Anterior cingulate cortex (tissue), 58 donors: ENCODE results near the gene OBSCN.
A peak's percentile ranks its signal among the peaks of the same experiment; 100 is the strongest.

Source experiments
- DNase-seq, 58 donors: peaks; one replicate each; lab custom pipeline; 2025; lab: John Stamatoyannopoulos, UW

The OBSCN gene

DNA sequence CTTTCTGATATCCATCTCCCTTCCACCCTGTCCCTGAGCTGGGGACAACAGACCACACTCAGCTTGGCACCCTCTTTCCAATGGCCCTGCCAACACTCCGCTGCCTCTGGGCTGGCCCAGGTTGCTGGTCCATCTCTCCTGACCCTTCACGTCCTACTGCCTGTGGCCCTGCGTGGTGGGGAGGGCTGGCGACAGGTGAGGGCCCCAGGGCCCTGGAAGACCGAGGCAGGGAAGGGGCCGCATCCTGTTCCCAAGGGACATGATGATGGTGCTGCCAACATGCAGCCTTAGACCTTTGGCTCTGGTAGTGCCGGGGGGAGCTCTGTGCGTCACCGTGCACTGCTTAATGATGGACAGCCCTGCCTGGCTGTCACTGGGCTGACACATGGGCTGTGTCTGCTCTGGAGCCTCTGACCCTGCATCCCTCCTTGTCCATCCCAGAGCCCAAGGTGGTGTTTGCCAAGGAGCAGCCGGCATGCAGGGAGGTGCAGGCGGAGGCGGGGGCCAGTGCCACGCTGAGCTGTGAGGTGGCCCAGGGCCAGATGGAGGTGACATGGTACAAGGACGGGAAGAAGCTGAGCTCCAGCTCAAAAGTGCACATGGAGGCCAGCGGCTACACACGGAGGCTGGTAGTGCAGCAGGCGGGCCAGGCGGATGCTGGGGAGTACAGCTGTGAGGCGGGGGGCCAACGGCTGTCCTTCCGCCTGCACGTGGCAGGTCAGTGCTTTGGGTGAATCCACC, 65.2 kb downstream of the OBSCN start:
- DNase-seq, result no peak

DNA sequence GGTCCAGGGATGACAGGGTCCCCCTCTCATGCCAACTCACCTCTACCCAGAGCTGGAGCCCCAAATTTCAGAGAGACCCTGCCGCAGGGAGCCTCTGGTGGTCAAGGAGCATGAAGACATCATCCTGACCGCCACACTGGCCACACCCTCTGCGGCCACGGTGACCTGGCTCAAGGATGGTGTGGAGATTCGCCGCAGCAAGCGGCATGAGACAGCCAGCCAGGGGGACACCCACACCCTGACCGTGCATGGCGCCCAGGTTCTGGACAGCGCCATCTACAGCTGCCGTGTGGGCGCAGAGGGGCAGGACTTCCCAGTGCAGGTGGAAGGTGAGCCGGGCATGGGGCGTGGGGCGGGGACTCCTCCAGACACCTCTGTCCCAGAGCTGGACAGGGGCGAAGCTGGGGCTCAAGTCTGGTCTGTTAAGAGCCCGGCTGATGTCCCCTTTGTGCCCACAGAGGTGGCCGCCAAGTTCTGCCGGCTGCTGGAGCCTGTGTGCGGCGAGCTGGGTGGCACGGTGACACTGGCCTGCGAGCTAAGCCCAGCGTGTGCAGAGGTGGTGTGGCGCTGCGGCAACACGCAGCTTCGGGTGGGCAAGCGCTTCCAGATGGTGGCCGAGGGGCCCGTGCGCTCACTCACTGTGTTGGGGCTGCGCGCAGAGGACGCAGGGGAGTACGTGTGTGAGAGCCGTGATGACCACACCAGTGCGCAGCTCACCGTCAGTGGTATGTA, 66.0 kb downstream of the OBSCN start:
- DNase-seq, result no peak

DNA sequence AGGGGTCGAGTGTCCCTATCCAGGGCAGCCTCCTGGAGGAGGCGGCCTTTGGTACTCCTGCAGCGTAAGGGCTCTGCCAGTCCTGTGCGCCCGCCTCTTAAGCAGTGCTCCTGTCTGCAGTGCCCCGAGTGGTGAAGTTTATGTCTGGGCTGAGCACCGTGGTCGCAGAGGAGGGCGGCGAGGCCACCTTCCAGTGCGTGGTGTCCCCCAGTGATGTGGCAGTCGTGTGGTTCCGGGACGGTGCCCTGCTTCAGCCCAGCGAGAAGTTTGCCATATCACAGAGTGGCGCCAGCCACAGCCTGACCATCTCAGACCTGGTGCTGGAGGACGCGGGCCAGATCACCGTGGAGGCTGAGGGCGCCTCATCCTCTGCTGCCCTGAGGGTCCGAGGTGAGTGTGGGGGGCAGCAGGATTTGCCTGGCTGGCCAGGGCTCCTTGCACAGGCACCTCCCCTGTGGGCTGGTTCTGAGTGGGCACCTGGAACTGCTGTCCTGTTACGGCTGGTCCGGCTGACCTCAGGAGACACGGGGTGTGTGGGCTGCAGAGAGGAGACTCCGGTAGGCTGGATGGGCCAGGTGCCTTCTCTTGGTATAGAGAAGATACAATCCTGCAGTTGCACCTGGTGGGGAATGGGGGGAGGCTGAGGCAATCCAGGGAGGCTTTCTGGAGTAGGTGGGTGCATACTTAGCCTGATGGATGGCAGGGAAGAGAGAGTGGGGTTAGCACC, 66.8 kb downstream of the OBSCN start:
- no peak for DNase-seq

DNA sequence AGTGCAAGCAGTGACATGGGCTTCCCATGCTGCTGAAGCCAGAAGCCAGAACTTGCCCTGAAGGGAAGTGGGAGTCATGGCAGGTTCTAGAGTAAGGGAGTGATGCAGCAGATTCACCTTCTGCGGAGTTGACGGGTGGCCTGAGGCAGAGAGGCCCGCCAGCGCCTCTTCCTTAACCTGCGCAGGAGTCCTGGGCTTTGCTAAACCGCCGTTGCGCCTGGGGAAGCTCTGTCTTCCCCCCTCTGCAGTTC, 67.3 kb downstream of the OBSCN start:
- no peak for DNase-seq

DNA sequence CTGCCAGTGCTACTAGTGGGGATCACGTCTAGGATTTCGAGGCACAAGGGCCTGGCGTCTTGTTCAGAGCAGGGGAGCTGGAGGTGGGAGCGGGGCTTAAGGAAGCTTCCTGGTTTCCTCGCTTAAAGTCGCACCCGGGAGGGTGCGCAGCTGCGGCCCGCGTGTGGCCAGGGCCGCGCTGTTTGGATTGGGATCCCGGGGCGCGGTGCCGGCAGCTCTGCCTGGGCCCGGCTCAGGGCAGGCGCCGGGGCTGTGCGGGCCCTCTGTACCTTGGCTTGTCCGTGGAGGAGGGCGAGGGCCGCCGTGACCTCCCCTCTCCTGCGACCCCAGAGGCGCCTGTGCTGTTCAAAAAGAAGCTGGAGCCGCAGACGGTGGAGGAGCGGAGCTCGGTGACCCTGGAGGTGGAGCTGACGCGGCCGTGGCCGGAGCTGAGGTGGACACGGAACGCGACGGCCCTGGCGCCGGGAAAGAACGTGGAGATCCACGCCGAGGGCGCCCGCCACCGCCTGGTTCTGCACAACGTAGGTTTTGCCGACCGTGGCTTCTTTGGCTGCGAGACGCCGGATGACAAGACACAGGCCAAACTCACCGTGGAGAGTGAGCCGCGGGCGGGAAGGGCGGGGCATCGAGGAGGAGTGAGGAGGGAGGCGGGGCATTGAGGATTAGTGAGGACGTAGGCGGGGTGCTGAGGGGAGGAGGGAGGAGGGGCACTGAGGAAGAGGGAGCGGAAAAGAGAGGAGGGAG, 67.8 kb downstream of the OBSCN start:
- peak in 49 of 58 donors; percentile 8 to 70 (median 38) for DNase-seq

DNA sequence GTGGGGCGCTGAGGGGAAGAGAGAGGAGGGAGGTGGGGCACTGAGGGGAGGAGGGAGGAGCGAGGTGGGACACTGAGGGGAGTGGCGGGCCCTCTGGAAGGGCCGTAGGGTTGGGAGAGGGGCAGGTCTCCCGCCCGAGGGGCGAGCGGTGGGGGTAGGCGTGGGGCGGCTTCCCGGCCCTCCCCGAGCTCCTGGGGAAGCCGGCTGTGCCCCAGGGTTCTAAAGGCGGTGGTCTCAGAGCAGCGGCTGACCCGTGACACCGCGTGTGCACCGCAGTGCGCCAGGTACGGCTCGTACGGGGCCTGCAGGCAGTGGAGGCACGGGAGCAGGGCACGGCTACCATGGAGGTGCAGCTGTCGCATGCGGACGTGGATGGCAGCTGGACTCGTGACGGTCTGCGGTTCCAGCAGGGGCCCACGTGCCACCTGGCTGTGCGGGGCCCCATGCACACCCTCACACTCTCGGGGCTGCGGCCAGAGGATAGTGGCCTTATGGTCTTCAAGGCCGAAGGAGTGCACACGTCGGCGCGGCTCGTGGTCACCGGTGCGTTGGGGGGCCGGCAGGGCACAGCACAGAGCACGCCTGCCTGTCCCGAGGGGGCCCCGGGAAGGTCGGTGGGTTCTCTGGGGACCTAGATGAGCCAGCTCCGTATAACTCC, 68.5 kb downstream of the OBSCN start:
- no peak for DNase-seq

DNA sequence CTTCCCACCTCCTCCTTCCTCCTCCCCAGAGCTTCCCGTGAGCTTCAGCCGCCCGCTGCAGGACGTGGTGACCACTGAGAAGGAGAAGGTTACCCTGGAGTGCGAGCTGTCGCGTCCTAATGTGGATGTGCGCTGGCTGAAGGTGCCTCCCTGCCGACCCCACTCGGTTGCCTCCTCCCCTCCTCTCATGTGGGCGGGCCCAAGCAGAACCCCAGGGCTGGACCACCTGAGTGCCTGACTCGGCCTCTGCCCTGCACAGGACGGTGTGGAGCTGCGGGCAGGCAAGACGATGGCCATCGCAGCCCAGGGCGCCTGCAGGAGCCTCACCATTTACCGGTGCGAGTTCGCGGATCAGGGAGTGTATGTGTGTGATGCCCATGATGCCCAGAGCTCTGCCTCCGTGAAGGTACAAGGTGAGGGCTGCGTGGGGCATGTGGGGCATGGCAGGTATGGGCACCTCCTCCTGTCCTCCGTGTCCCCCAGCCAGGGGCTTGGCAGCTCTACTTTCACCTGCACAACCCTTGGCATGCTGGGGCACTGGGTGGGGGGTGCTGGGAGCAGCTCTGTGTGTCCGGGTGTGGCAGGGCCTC, 69.2 kb downstream of the OBSCN start:
- DNase-seq, result no peak

DNA sequence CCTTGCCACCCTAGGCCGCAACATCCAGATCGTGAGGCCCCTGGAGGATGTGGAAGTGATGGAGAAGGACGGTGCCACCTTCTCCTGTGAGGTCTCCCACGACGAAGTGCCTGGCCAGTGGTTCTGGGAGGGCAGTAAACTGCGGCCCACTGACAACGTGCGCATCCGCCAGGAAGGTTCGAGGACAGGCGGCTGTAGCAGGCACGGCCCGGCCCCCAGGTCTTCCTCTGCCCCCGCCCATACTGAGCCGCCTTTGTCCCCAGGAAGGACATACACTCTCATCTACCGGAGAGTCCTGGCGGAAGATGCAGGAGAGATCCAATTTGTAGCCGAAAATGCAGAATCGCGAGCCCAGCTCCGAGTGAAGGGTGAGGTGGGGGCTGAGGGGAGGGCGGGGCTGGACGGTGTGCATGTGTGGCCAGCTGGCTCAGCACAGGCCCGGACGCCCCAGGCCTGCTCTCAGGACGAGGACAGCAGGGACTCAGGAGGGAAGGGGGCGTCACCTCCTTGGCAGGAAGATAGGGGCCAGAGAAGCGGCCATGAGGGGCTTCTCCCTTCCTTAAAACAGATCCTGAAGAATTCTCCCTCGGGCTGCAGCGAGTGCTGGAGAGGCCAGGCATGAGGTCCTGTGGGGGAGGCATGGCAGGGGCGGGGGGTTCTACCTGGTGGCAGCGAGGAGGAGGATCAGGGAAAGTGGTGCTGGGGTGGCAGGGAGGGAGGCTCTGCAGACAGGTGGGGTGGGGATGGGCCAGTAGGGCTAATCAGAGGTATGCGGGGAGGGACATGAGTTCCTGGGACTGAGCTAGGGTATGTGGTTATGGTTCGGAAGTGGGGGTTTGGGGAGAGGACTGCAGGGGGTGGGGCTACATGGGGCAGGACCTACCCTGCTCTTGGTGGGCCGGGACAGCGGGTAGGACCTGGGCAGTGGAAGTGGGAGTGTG, 69.9 kb downstream of the OBSCN start:
- no peak for DNase-seq

DNA sequence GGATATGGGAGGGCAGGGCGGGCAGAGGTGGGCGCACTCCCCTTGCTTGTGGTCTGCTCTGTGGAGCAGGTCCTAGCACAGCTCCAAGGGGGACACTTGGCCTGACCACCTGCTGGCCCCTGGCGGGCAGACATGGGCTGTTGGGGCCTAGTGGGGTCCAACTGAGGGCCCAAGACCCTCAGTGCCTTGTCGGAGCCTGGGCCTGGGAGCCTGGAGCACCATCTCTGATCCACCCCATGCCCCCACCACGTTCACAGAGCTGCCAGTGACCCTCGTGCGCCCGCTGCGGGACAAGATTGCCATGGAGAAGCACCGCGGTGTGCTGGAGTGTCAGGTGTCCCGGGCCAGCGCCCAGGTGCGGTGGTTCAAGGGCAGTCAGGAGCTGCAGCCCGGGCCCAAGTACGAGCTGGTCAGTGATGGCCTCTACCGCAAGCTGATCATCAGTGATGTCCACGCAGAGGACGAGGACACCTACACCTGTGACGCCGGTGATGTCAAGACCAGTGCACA, 70.6 kb downstream of the OBSCN start:
- no peak for DNase-seq

DNA sequence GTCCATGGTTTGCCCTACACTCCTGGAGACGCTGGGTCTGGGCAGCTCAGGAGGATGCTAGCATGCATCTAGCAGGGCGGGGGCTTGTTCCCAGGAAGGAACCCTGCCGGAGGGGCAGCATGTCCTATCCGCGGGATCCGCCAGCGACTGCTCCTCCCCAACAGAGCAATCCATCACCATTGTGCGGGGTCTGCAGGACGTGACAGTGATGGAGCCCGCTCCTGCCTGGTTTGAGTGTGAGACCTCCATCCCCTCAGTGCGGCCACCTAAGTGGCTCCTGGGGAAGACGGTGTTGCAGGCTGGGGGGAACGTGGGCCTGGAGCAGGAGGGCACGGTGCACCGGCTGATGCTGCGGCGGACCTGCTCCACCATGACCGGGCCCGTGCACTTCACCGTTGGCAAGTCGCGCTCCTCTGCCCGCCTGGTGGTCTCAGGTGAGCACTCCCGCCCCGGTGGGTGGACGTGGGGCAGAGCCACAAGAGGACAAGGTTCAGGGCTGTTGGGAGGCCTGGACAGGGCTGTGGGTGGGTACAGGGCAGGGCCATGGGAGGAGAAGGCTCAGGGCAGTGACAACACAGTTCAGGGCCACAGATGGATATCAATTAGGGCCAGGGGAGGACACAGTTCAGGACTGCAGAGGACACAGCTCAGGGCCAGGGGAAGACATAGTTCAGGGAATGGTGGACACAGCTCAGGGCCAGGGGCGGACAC, 71.3 kb downstream of the OBSCN start:
- DNase-seq, result no peak

DNA sequence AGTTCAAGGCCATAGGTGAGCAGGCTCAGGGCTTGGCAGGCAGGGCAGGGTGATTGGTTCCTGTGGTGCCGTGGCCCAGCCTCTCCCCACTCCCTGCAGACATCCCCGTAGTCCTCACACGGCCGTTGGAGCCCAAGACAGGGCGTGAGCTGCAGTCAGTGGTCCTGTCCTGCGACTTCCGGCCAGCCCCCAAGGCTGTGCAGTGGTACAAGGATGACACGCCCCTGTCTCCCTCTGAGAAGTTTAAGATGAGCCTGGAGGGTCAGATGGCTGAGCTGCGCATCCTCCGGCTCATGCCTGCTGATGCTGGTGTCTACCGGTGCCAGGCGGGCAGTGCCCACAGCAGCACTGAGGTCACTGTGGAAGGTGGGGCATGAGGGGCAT, 71.9 kb downstream of the OBSCN start:
- no peak for DNase-seq

DNA sequence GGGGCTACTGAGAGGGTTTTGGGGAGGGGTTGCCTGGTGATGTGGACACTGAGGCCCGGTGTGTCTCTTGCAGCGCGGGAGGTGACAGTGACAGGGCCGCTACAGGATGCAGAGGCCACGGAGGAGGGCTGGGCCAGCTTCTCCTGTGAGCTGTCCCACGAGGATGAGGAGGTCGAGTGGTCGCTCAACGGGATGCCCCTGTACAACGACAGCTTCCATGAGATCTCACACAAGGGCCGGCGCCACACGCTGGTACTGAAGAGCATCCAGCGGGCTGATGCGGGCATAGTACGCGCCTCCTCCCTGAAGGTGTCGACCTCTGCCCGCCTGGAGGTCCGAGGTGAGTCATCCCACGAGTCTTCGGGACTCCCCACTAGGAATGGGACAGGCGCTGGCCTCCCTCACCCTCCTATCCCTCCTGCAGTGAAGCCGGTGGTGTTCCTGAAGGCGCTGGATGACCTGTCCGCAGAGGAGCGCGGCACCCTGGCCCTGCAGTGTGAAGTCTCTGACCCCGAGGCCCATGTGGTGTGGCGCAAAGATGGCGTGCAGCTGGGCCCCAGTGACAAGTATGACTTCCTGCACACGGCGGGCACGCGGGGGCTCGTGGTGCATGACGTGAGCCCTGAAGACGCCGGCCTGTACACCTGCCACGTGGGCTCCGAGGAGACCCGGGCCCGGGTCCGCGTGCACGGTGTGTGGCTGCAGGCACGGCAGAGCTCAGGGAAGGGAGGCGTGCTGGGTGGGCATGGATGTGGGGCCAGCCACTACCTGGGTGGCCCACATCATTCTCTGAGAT, 72.5 kb downstream of the OBSCN start:
- DNase-seq, result no peak

DNA sequence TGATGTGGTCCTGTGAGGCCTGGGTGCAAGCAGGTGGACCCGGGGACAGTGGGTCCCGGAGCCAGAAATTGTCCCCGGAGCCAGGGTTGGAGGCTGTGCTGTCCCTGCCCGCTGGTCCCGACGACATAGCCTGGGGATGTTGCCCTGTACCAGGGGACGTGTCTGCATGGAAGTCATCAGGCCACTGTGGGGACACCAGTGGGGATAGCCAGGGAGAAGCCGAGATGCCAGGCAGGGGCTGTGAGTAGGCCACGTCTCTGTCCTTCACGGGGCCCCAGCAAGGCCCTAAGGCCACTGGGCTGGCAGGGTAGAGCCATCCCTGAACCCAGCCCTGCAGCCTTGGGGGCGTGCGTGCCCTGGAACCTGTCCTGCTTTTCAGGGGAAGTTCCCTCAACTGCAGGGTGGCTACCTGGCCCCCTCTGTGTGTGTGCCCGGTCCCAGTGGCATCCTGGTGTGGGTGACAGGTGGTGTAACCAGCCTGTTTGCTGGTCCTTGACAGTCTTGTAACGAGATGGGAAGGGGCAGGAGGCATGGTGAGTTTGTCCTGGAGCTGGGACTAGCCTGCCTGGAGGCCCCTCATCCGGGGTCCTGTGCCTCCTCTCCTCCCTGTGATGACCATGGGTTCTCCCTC, 73.2 kb downstream of the OBSCN start:
- DNase-seq, result no peak

DNA sequence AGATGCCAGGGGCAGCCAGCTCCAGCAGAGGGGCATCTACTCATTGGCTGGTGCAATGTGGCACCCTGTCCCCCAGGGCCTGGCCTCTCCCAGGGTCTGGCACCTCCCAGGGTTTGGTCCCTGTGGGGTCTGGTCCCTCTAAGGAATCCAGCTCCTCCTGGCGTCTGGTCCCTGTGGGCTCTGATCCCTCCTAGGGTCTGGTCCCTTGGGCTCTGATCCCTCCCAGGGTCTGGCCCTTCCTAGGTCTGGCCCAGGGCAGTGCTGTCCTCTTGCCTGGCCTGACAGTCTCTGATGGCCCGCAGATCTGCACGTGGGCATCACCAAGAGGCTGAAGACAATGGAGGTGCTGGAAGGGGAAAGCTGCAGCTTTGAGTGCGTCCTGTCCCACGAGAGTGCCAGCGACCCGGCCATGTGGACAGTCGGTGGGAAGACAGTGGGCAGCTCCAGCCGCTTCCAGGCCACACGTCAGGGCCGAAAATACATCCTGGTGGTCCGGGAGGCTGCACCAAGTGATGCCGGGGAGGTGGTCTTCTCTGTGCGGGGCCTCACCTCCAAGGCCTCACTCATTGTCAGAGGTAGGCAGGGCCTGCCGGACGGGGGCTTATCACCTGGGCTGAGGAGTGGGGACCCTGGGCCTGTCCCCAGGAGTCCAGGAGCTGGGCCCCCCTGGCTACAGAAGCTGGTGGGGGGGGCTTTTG, 73.9 kb downstream of the OBSCN start:
- DNase-seq, result no peak

DNA sequence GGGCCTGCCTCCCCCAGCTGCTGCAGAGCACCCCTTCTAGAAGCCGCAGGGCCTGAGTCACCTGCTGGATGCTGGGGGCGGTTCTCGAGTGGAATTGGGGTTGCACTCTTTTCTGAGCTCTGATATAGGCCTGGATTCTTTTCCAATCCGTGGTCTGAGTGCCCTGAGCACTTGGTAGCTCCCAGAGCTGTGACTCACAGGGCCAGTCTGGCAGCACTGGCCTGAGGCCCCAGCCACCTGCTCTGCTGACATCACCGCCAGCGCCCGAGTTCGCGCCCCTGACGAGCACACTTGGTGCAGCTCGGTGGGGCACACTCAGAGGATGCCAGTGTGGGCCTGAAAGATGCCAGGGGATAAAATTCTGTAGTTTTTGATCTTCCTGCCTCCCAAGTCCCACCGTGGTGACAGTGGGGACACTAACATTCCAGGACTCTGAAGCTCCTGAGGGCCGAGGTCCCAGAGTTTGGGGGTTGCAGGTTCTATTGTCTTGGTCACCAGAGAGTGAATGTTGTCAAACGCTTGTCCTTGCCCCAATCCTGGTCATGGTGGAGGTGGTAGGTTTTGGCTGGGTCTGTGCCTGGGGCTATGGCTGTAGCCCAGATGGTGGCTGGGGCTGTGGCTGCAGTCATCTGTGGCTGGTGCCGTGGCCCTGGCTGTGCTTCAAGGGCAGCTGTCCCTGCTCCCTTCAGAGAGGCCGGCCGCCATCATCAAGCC, 74.6 kb downstream of the OBSCN start:
- DNase-seq, result no peak

DNA sequence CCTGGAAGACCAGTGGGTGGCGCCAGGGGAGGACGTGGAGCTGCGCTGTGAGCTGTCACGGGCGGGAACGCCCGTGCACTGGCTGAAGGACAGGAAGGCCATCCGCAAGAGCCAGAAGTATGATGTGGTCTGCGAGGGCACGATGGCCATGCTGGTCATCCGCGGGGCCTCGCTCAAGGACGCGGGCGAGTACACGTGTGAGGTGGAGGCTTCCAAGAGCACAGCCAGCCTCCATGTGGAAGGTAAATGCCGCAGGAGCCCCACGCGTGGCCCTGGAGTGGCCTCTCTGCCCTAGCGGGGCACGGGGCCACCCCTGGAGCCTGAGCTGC, 75.2 kb downstream of the OBSCN start:
- no peak for DNase-seq
